KOPT-K1 (cell line): Measurements from ENCODE around the gene MMP10.

Source experiments
- H3K27ac ChIP-seq: fragments of 200-600 bp; sonication (generic); 2 replicates; pipeline ENCODE4 v1.5.1; 2016; ENCODE audit warnings: antibody characterized with exemption, mild to moderate bottlenecking, low read depth, low read length; ENCODE audit not compliant: poor library complexity, severe bottlenecking
- H3K36me3 ChIP-seq: fragments of 200-600 bp; sonication (generic); 2 replicates; pipeline ENCODE4 v1.5.1; 2017; ENCODE audit warnings: antibody characterized with exemption, mild to moderate bottlenecking, low read length, moderate library complexity; ENCODE audit not compliant: insufficient read depth
- H3K9me3 ChIP-seq: fragments of 200-600 bp; sonication (generic); 2 replicates; pipeline ENCODE4 v1.5.1; 2017; ENCODE audit warnings: antibody characterized with exemption, low read length, mild to moderate bottlenecking; ENCODE audit not compliant: insufficient read depth, poor library complexity, severe bottlenecking

Gene MMP10

DNA sequence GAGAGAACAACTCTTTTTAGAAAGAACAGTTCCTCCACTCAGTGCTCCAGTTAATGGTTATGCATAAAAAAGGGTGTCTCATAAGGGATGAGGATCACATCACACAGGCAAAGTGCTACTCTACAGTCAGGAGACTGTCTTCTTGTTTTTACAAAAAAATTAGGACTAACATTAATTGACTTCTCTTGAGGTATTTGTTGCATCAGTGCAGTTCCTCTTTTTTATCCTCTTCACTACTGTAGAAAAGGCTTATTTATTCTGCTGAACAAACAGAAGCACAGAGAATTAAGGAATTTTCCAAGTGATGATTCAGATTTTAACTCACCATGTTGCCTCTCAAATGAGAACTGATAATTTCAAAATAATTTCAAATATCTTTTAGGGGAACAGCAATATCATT, 57.6 kb downstream of the MMP10 start:
- Histone ChIP-seq H3K27ac (no peak overlapping the region), H3K9me3 (no peaks in the 10 kb centered on the region), H3K36me3 (no peaks in the 10 kb centered on the region)
